ENCODE data around the gene HIPK2.

The HIPK2 gene

DNA sequence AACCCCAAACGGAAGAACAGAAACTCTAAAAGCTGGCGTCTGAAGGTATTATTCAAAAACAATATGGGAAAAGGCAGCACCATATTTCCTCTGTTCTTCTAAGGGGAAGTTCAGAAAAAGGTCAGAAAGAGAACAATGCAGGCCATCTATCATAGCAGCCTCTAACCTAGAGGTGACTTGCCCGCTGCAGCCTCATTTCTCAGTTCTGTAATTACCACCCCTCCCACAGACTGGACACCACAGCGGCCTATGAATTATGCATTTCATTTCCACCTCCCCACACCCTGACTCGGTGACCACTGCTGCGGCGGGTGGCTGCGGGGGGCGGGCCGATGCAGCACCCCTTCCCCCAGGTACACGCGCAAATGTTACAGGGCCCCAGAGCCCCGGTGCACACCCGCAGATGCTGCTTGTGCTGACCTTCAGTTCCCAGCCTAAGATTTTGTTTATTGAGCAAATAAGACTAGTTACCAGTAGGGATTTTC, 128.8 kb downstream of the HIPK2 start:
- Histone ChIP-seq H3K9ac (ENCODE audit: low read depth, low read length, poor library complexity, severe bottlenecking) (no peak overlapping the region), H3K4me3 (ENCODE audit: low read length, poor library complexity, severe bottlenecking) (no peak overlapping the region)

DNA sequence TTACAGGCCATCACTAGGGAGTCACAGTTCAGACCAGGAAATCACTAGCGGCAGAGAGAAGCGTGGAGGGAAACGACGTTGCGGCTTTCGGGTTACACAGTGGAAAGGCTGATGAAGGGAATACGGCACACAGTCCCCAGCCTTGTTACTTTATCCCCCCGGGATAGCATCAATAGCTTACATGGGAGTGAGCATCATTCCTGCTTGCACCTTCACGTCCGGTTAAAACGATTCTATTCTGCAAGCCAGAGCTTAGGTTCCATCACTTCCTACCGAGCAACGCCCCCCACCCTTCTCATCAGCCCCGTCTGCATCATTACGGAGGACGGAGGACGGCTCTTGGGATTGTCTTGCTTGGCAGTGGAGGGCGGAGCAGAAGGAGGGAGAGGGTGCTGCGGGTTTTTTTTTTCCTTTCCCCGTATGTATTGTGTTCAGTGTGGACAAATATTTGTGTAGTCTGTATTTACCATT, 129.4 kb downstream of the HIPK2 start:
- H2AFZ ChIP-seq (ENCODE audit: low read length) = no peak overlapping the region
- no peaks in the 10 kb centered on the region for H3K79me2 ChIP-seq (ENCODE audit: insufficient read depth, low read length)
- no peak overlapping the region for H3K9ac ChIP-seq (ENCODE audit: low read depth, low read length, poor library complexity, severe bottlenecking)
- no peaks in the 10 kb centered on the region for H4K20me1 ChIP-seq (ENCODE audit: insufficient read depth, low read length, poor library complexity, severe bottlenecking)
- no peaks in the 10 kb centered on the region for H3K9me3 ChIP-seq (ENCODE audit: insufficient read depth, low read depth, low read length)
- no peaks in the 10 kb centered on the region for H3K27me3 ChIP-seq (ENCODE audit: insufficient read depth, low read length, poor library complexity, severe bottlenecking)
- TF ChIP-seq, protein P1, sequence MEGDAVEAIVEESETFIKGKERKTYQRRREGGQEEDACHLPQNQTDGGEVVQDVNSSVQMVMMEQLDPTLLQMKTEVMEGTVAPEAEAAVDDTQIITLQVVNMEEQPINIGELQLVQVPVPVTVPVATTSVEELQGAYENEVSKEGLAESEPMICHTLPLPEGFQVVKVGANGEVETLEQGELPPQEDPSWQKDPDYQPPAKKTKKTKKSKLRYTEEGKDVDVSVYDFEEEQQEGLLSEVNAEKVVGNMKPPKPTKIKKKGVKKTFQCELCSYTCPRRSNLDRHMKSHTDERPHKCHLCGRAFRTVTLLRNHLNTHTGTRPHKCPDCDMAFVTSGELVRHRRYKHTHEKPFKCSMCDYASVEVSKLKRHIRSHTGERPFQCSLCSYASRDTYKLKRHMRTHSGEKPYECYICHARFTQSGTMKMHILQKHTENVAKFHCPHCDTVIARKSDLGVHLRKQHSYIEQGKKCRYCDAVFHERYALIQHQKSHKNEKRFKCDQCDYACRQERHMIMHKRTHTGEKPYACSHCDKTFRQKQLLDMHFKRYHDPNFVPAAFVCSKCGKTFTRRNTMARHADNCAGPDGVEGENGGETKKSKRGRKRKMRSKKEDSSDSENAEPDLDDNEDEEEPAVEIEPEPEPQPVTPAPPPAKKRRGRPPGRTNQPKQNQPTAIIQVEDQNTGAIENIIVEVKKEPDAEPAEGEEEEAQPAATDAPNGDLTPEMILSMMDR (conservative IDR thresholded peaks at IDR 0.05; ENCODE audit: low read length) = no peak
- no peak for TF ChIP-seq EZH2phosphoT487 (IDR thresholded peaks at IDR 0.05; ENCODE audit: borderline replicate concordance)
- H3K9me2 ChIP-seq (replicated peaks; ENCODE audit: low read depth, low read length) = no peaks in the 10 kb centered on the region
- no peaks in the 10 kb centered on the region for H3K4me1 ChIP-seq (ENCODE audit: insufficient read depth, low read length, poor library complexity, severe bottlenecking)
- no peak overlapping the region for H3K4me3 ChIP-seq (ENCODE audit: low read length, poor library complexity, severe bottlenecking)
- H3K4me2 ChIP-seq (ENCODE audit: low read depth, low read length, poor library complexity, severe bottlenecking) = no peak overlapping the region
- H3F3A ChIP-seq (ENCODE audit: low read depth) = no peaks in the 10 kb centered on the region
- peaks cover 4% of the 10 kb centered on the region; the same call in 1 of the 2 replicates for H3K36me3 ChIP-seq (ENCODE audit: insufficient read depth, low read length)

More for the DNA sequence above, 128.8 kb downstream of the HIPK2 start:
- H3K9me3 ChIP-seq (ENCODE audit: insufficient read depth, low read depth, low read length) = no peaks in the 10 kb centered on the region
- no peaks in the 10 kb centered on the region for H3K9me2 ChIP-seq (replicated peaks; ENCODE audit: low read depth, low read length)
- TF ChIP-seq, protein P1 (conservative IDR thresholded peaks at IDR 0.05; ENCODE audit: low read length) = no peak
- no peak for TF ChIP-seq EZH2phosphoT487 (IDR thresholded peaks at IDR 0.05; ENCODE audit: borderline replicate concordance)
- no peak overlapping the region for H3K4me2 ChIP-seq (ENCODE audit: low read depth, low read length, poor library complexity, severe bottlenecking)
- H2AFZ ChIP-seq (ENCODE audit: low read length) = no peak overlapping the region
- no peaks in the 10 kb centered on the region for H3F3A ChIP-seq (ENCODE audit: low read depth)
- H3K4me1 ChIP-seq (ENCODE audit: insufficient read depth, low read length, poor library complexity, severe bottlenecking) = no peaks in the 10 kb centered on the region
- H4K20me1 ChIP-seq (ENCODE audit: insufficient read depth, low read length, poor library complexity, severe bottlenecking) = no peaks in the 10 kb centered on the region
- no peaks in the 10 kb centered on the region for H3K79me2 ChIP-seq (ENCODE audit: insufficient read depth, low read length)
- no peaks in the 10 kb centered on the region for H3K27me3 ChIP-seq (ENCODE audit: insufficient read depth, low read length, poor library complexity, severe bottlenecking)
- H3K36me3 ChIP-seq (ENCODE audit: insufficient read depth, low read length) = peaks cover 4% of the 10 kb centered on the region; the same call in 1 of the 2 replicates

DNA sequence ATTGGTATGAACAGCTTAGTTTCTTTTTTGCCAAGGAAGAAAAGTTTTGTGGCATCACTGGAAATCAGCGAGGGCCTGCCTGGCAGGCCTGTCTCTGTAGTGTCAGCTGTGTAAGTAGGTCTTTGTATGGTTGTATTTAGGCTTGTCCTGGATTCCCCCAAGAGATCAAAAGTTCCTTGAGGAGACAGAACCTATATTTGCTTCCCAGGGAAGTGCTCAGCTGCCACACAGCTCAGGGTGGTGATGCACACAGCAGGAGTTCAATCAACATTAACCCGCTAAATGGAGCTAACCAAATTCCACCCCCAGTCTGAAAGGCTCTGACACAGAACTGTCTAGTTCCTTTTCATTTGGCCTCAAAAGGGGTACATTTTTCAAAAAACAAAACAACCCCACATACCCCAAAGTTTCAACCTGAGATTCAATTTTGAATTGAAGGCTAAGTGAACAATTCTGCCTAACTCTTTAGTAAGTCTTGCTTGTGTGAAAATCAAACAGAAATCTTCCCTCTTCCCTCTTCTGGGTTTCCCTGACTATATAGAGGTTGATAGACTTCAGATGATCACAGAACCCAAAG, 129.9 kb downstream of the HIPK2 start:
- no peaks in the 10 kb centered on the region for H3K9me3 ChIP-seq (ENCODE audit: insufficient read depth, low read depth, low read length)
- H3K27me3 ChIP-seq (ENCODE audit: insufficient read depth, low read length, poor library complexity, severe bottlenecking) = no peaks in the 10 kb centered on the region
- no peak overlapping the region for H2AFZ ChIP-seq (ENCODE audit: low read length)
- H3K4me2 ChIP-seq (ENCODE audit: low read depth, low read length, poor library complexity, severe bottlenecking) = no peak overlapping the region
- H3K79me2 ChIP-seq (ENCODE audit: insufficient read depth, low read length) = no peaks in the 10 kb centered on the region
- no peak overlapping the region for H3K4me3 ChIP-seq (ENCODE audit: low read length, poor library complexity, severe bottlenecking)
- no peaks in the 10 kb centered on the region for H3K9me2 ChIP-seq (replicated peaks; ENCODE audit: low read depth, low read length)
- TF ChIP-seq EZH2phosphoT487 (IDR thresholded peaks at IDR 0.05; ENCODE audit: borderline replicate concordance) = no peak
- TF ChIP-seq, protein P1 (conservative IDR thresholded peaks at IDR 0.05; ENCODE audit: low read length) = no peak
- peaks cover 4% of the 10 kb centered on the region; the same call in 1 of the 2 replicates for H3K36me3 ChIP-seq (ENCODE audit: insufficient read depth, low read length)
- no peak overlapping the region for H3K9ac ChIP-seq (ENCODE audit: low read depth, low read length, poor library complexity, severe bottlenecking)
- H3K4me1 ChIP-seq (ENCODE audit: insufficient read depth, low read length, poor library complexity, severe bottlenecking) = no peaks in the 10 kb centered on the region
- no peaks in the 10 kb centered on the region for H3F3A ChIP-seq (ENCODE audit: low read depth)
- no peaks in the 10 kb centered on the region for H4K20me1 ChIP-seq (ENCODE audit: insufficient read depth, low read length, poor library complexity, severe bottlenecking)
